SK-N-SH (cell line): ENCODE measurements around the gene MAPK14.

Experiments used
- CTCF ChIP-seq: fragments of 200-600 bp; sonication (generic); IDR thresholded peaks from 2 replicates; pipeline ENCODE4 v1.6.1; 2017; ENCODE audit warnings: antibody characterized with exemption, mild to moderate bottlenecking, moderate library complexity
- PBX3 ChIP-seq: IDR thresholded peaks from 2 replicates; pipeline ENCODE4; 2012
- RCOR1 ChIP-seq: fragments of 150-350 bp; IDR thresholded peaks from 2 replicates; pipeline ENCODE4 v1.6.1; 2017; ENCODE audit warnings: antibody characterized with exemption, low read length
- TAF1 ChIP-seq: IDR thresholded peaks from 2 replicates; pipeline ENCODE4 v1.6.1; 2012; ENCODE audit warnings: low read depth, mild to moderate bottlenecking, low read length, moderate library complexity, borderline replicate concordance

- no peak for TF ChIP-seq PBX3
- TF ChIP-seq CTCF, result no peak
- TF ChIP-seq TAF1, result no peak
- TF ChIP-seq RCOR1, result no peak
Observed at GRCh38 chr6:36128793-36129192, 101.2 kb downstream of the MAPK14 start.
